ENCODE measurements around the gene EPS15. TPM values are rescaled to one million over a fixed set of nuclear protein-coding genes. Genes with fewer than 3 reads are reported as not detected.

The EPS15 gene
- total and polyA plus RNA-seq, 2 donors (not counting 1 experiment from before 2014, with no cell fraction given) = 40.3 to 151 TPM

GRCh38 chr1:51346086-51346942, 172.8 kb downstream of the EPS15 start:
- 78% methylated on average over 5 of the region's 7 CpGs for WGBS (ENCODE audit: insufficient coverage)
- ATAC-seq (ENCODE audit: low read depth) (no peak), DNase-seq (no peak)
- Histone ChIP-seq H3K4me1 (ENCODE audit: control insufficient read depth in 2 of 2, insufficient read depth in 2 of 2, low read length in 2 of 2) (peaks cover 6 to 10% of the 10 kb centered on the region in 2 donors), H3K36me3 (replicated peaks in 1 of 2; ENCODE audit: control extremely low read depth in 1 of 2, control insufficient read depth in 1 of 2, extremely low read depth in 1 of 2, insufficient read depth in 2 of 2, low read length in 1 of 2) (no peaks in the 10 kb centered on the region), H4K20me1 (ENCODE audit: control insufficient read depth, insufficient read depth, low read length, poor library complexity, severe bottlenecking) (no peaks in the 10 kb centered on the region), H3K4me2 (replicated peaks; ENCODE audit: low read depth, low read length, poor library complexity, severe bottlenecking) (no peak overlapping the region), H3K9ac (ENCODE audit: low read length) (no peak overlapping the region), H3K9me3 (ENCODE audit: control extremely low read depth in 1 of 3, control insufficient read depth in 2 of 3, insufficient read depth in 1 of 3, low read length in 2 of 3) (no peaks in the 10 kb centered on the region), H2AFZ (ENCODE audit: insufficient read depth, low read depth, low read length, poor library complexity, severe bottlenecking) (no peak overlapping the region), H3K27me3 (replicated peaks in 1 of 4; ENCODE audit: control extremely low read depth in 1 of 4, control insufficient read depth in 3 of 4, insufficient read depth in 4 of 4, low read length in 3 of 4) (peaks cover 0 to 36% (median 18%) of the 10 kb centered on the region in 4 experiments), H3K79me2 (ENCODE audit: control insufficient read depth, insufficient read depth, low read length) (no peaks in the 10 kb centered on the region), H3K27ac (ENCODE audit: low read length in 2 of 2) (no peak overlapping the region), H3K4me3 (ENCODE audit: control extremely low read depth in 1 of 5, extremely low read depth in 1 of 5, insufficient read depth in 1 of 5, low read depth in 2 of 5, low read length in 4 of 5) (no peak overlapping the region)
- CTCF ChIA-PET = no interaction called here
- TF ChIP-seq CTCF (IDR thresholded peaks at IDR 0.05) (no peak), EZH2 (IDR thresholded peaks at IDR 0.05; ENCODE audit: borderline replicate concordance, insufficient read depth, low read depth, low read length, poor library complexity, severe bottlenecking) (no peak)
- no peaks in the 10 kb centered on the region for H3K9me3 Mint-ChIP-seq (ENCODE audit: insufficient read depth)
- H3K4me1 Mint-ChIP-seq = peaks cover 12% of the 10 kb centered on the region
- peaks cover 36% of the 10 kb centered on the region for H3K27me3 Mint-ChIP-seq
- POLR2A ChIA-PET = no interaction called here
- intact Hi-C loops (cut with micrococcal nuclease) = no loop called here
- no peak overlapping the region for H3K27ac Mint-ChIP-seq
- no peak overlapping the region for H3K4me3 Mint-ChIP-seq

- H3K4me1 Mint-ChIP-seq = peaks cover 12% of the 10 kb centered on the region
- no peak overlapping the region for H3K4me3 ChIP-seq (ENCODE audit: control extremely low read depth in 1 of 5, extremely low read depth in 1 of 5, insufficient read depth in 1 of 5, low read depth in 2 of 5, low read length in 4 of 5)
- H2AFZ ChIP-seq (ENCODE audit: insufficient read depth, low read depth, low read length, poor library complexity, severe bottlenecking) = no peak overlapping the region
- no peaks in the 10 kb centered on the region for H3K36me3 ChIP-seq (replicated peaks in 1 of 2; ENCODE audit: control extremely low read depth in 1 of 2, control insufficient read depth in 1 of 2, extremely low read depth in 1 of 2, insufficient read depth in 2 of 2, low read length in 1 of 2)
- H3K27ac Mint-ChIP-seq = no peak overlapping the region
- H3K9me3 Mint-ChIP-seq (ENCODE audit: insufficient read depth) = no peaks in the 10 kb centered on the region
- no peak overlapping the region for H3K4me3 Mint-ChIP-seq
- no peaks in the 10 kb centered on the region for H3K79me2 ChIP-seq (ENCODE audit: control insufficient read depth, insufficient read depth, low read length)
- H3K4me1 ChIP-seq (ENCODE audit: control insufficient read depth in 2 of 2, insufficient read depth in 2 of 2, low read length in 2 of 2) = peaks cover 6 to 10% of the 10 kb centered on the region in 2 donors
- H3K27ac ChIP-seq (ENCODE audit: low read length in 2 of 2) = no peak overlapping the region
- ChIA-PET POLR2A (no interaction called here), CTCF (interaction anchor here (1.0 kb wide), 1 partner anchor 424 kb away, joined by 3 read pairs; no protein-coding TSS in a partner anchor)
- intact Hi-C loops (cut with micrococcal nuclease) = no loop called here
- H3K9me3 ChIP-seq (ENCODE audit: control extremely low read depth in 1 of 3, control insufficient read depth in 2 of 3, insufficient read depth in 1 of 3, low read length in 2 of 3) = no peaks in the 10 kb centered on the region
- H3K27me3 ChIP-seq (replicated peaks in 1 of 4; ENCODE audit: control extremely low read depth in 1 of 4, control insufficient read depth in 3 of 4, insufficient read depth in 4 of 4, low read length in 3 of 4) = peaks cover 0 to 36% (median 18%) of the 10 kb centered on the region in 4 experiments
- ATAC-seq (ENCODE audit: low read depth) (no peak), DNase-seq (no peak)
- H3K9ac ChIP-seq (ENCODE audit: low read length) = no peak overlapping the region
- H3K27me3 Mint-ChIP-seq = peaks cover 36% of the 10 kb centered on the region
- peak overlapping the region; percentile 58 for H3K4me2 ChIP-seq (replicated peaks; ENCODE audit: low read depth, low read length, poor library complexity, severe bottlenecking)
- no peaks in the 10 kb centered on the region for H4K20me1 ChIP-seq (ENCODE audit: control insufficient read depth, insufficient read depth, low read length, poor library complexity, severe bottlenecking)
- no peak for TF ChIP-seq CTCF (IDR thresholded peaks at IDR 0.05)
- TF ChIP-seq EZH2 (IDR thresholded peaks at IDR 0.05; ENCODE audit: borderline replicate concordance, insufficient read depth, low read depth, low read length, poor library complexity, severe bottlenecking) = no peak
- WGBS (ENCODE audit: insufficient coverage) = 70% methylated on average over 13 of the region's 15 CpGs
Measured at GRCh38 chr1:51345300-51345687, 173.8 kb downstream of the EPS15 start.

Measured in B cell (primary cell).